ENCODE results near the gene TFB1M.

DNA sequence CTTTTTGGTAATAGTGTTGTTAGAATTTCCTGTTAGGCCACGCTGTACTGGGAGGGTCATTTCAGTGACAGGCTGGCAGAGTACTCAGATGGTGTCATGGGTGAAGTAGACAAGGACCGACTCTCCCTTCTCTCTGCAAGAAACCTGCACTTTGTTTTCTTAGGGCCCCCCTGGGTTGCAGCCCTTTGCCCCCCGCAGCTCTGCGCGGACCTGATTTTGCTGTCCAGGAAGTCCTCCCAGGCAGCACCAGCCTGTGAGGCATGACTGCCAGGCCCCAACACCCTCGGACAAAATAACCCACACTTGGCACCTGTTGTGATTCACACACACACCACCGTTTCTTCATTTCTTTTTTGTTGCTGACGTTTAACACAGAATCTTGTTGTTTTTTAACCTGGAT lies 72.3 kb downstream of the TFB1M start:
- TF ChIP-seq, protein P1, sequence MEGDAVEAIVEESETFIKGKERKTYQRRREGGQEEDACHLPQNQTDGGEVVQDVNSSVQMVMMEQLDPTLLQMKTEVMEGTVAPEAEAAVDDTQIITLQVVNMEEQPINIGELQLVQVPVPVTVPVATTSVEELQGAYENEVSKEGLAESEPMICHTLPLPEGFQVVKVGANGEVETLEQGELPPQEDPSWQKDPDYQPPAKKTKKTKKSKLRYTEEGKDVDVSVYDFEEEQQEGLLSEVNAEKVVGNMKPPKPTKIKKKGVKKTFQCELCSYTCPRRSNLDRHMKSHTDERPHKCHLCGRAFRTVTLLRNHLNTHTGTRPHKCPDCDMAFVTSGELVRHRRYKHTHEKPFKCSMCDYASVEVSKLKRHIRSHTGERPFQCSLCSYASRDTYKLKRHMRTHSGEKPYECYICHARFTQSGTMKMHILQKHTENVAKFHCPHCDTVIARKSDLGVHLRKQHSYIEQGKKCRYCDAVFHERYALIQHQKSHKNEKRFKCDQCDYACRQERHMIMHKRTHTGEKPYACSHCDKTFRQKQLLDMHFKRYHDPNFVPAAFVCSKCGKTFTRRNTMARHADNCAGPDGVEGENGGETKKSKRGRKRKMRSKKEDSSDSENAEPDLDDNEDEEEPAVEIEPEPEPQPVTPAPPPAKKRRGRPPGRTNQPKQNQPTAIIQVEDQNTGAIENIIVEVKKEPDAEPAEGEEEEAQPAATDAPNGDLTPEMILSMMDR (IDR thresholded peaks at IDR 0.05; ENCODE audit: low read length), result no peak
- TF ChIP-seq EZH2phosphoT487 (IDR thresholded peaks at IDR 0.05; ENCODE audit: low read length) (no peak), EZH2 (optimal IDR thresholded peaks at IDR 0.05; ENCODE audit: low read depth, low read length) (no peak)

All from MM.1S (cell line).